H9 (cell line): Measurements from ENCODE around the gene ZDHHC12. TPM values are rescaled to one million over a fixed set of nuclear protein-coding genes. Genes with fewer than 3 reads are reported as not detected.

Experiments used
- DNase-seq: peaks from one replicate; pipeline ENCODE4 v3.0.0-alpha.2; 2017
- H2AFZ ChIP-seq: one replicate; pipeline ENCODE4 v1.6.1; 2013; ENCODE audit warnings: mild to moderate bottlenecking, low read length, control low read depth, moderate library complexity
- H2AK5ac ChIP-seq: 2 replicates; pipeline ENCODE4 v1.6.1; 2013; ENCODE audit warnings: low read length, control low read depth, mixed read lengths; ENCODE audit not compliant: insufficient read length
- H2BK120ac ChIP-seq: one replicate; pipeline ENCODE4 v1.6.1; 2013; ENCODE audit warnings: low read depth, mild to moderate bottlenecking, low read length, control low read depth, inconsistent platforms; ENCODE audit not compliant: poor library complexity, severe bottlenecking
- H2BK12ac ChIP-seq: 2 replicates; pipeline ENCODE4 v1.6.1; 2013; ENCODE audit warnings: low read length, control low read depth, mixed read lengths, low read depth; ENCODE audit not compliant: insufficient read length
- H2BK15ac ChIP-seq: 2 replicates; pipeline ENCODE4 v1.6.1; 2013; ENCODE audit warnings: low read depth, low read length, control low read depth
- H2BK20ac ChIP-seq: one replicate; pipeline ENCODE4 v1.6.1; 2013; ENCODE audit warnings: low read depth, mild to moderate bottlenecking, low read length, control low read depth, inconsistent platforms; ENCODE audit not compliant: poor library complexity, severe bottlenecking
- H2BK5ac ChIP-seq: 2 replicates; pipeline ENCODE4 v1.6.1; 2013; ENCODE audit warnings: low read length, control low read depth, mixed read lengths; ENCODE audit not compliant: insufficient read length
- H3K14ac ChIP-seq: 2 replicates; pipeline ENCODE4 v1.6.1; 2013; ENCODE audit warnings: low read length, control low read depth; ENCODE audit not compliant: insufficient read depth
- H3K18ac ChIP-seq: 2 replicates; pipeline ENCODE4 v1.6.1; 2013; ENCODE audit warnings: low read depth, mild to moderate bottlenecking, mixed read lengths, low read length, control low read depth; ENCODE audit not compliant: insufficient read length
- H3K23ac ChIP-seq: 2 replicates; pipeline ENCODE4 v1.6.1; 2013; ENCODE audit warnings: low read length, control low read depth, mixed read lengths, low read depth; ENCODE audit not compliant: insufficient read length
- H3K23me2 ChIP-seq: 2 replicates; pipeline ENCODE4 v1.6.1; 2013; ENCODE audit warnings: low read depth, mild to moderate bottlenecking, mixed read lengths, low read length, control low read depth; ENCODE audit not compliant: insufficient read length, poor library complexity, severe bottlenecking
- H3K27ac ChIP-seq: 2 replicates; pipeline ENCODE4 v1.5.1; 2013; ENCODE audit warnings: low read length, control low read depth, mixed read lengths, low read depth; ENCODE audit not compliant: insufficient read length
- H3K27me3 ChIP-seq: 2 replicates; pipeline ENCODE4 v1.6.1; 2013; ENCODE audit warnings: low read length, control low read depth, inconsistent platforms; ENCODE audit not compliant: insufficient read depth
- H3K4ac ChIP-seq: 2 replicates; pipeline ENCODE4 v1.6.1; 2013; ENCODE audit warnings: low read depth, mild to moderate bottlenecking, control low read depth, inconsistent platforms, low read length, moderate library complexity
- H3K4me1 ChIP-seq: 2 replicates; pipeline ENCODE4 v1.6.1; 2013; ENCODE audit warnings: low read length, control low read depth, inconsistent platforms; ENCODE audit not compliant: insufficient read depth
- H3K4me2 ChIP-seq: 2 replicates; pipeline ENCODE4 v1.6.1; 2013; ENCODE audit warnings: low read length, control low read depth, mixed read lengths; ENCODE audit not compliant: insufficient read length, insufficient read depth
- H3K56ac ChIP-seq: 2 replicates; pipeline ENCODE4 v1.6.1; 2013; ENCODE audit warnings: low read depth, mild to moderate bottlenecking, mixed read lengths, low read length, control low read depth; ENCODE audit not compliant: insufficient read length
- H3K79me1 ChIP-seq: 2 replicates; pipeline ENCODE4 v1.6.1; 2013; ENCODE audit warnings: low read depth, mild to moderate bottlenecking, moderate library complexity, low read length, control low read depth, inconsistent platforms; ENCODE audit not compliant: insufficient read depth, poor library complexity, severe bottlenecking
- H3K79me2 ChIP-seq: 2 replicates; pipeline ENCODE4 v1.6.1; 2013; ENCODE audit warnings: low read length, control low read depth, inconsistent platforms; ENCODE audit not compliant: insufficient read depth
- H3K9ac ChIP-seq: 2 replicates; pipeline ENCODE4 v1.6.1; 2013; ENCODE audit warnings: low read length, control low read depth, mixed read lengths; ENCODE audit not compliant: insufficient read length; ENCODE audit errors: extremely low read depth
- H3K9me3 ChIP-seq: one replicate; pipeline ENCODE4 v1.6.1; 2013; ENCODE audit warnings: low read depth, low read length, inconsistent platforms; ENCODE audit not compliant: control insufficient read depth
- H3T11ph ChIP-seq: one replicate; pipeline ENCODE4 v1.6.1; 2013; ENCODE audit warnings: mild to moderate bottlenecking, low read length, control low read depth, inconsistent platforms
- H4K20me1 ChIP-seq: one replicate; pipeline ENCODE4 v1.6.1; 2013; ENCODE audit not compliant: control insufficient read depth, insufficient read length, insufficient read depth
- H4K5ac ChIP-seq: 2 replicates; pipeline ENCODE4 v1.6.1; 2013; ENCODE audit warnings: low read depth, mild to moderate bottlenecking, mixed read lengths, low read length, control low read depth; ENCODE audit not compliant: insufficient read length
- H4K8ac ChIP-seq: replicated peaks from 2 replicates; pipeline ENCODE4 v1.6.1; 2013; ENCODE audit warnings: low read length, control low read depth, mixed read lengths, low read depth; ENCODE audit not compliant: insufficient read length
- H4K91ac ChIP-seq: 2 replicates; pipeline ENCODE4 v1.6.1; 2013; ENCODE audit warnings: low read depth, mild to moderate bottlenecking, moderate library complexity, mixed read lengths, low read length, control low read depth; ENCODE audit not compliant: insufficient read length
- H3K27ac Mint-ChIP-seq, 3 experiments: 2 replicates in 2 of 3; 3 replicates in 1 of 3; pipeline ENCODE4 v1.8.0; 2020 to 2021; ENCODE audit warnings: mixed read lengths in 3 of 3, mild to moderate bottlenecking in 1 of 3, moderate library complexity in 1 of 3
- H3K27me3 Mint-ChIP-seq: 2 replicates; pipeline ENCODE4 v1.8.0; 2021; ENCODE audit warnings: low read depth, mild to moderate bottlenecking, moderate library complexity, mixed read lengths
- H3K36me3 Mint-ChIP-seq, 3 experiments: 2 replicates in 2 of 3; 3 replicates in 1 of 3; pipeline ENCODE4 v1.8.0; 2020 to 2021; ENCODE audit warnings: low read depth in 3 of 3, mixed read lengths in 3 of 3; ENCODE audit not compliant: insufficient read depth in 1 of 3
- H3K4me1 Mint-ChIP-seq, 2 experiments: 2 replicates each; pipeline ENCODE4 v1.8.0; 2020; ENCODE audit warnings: mixed read lengths in 2 of 2
- H3K4me3 Mint-ChIP-seq, 2 experiments: 2 replicates in 1 of 2; 3 replicates in 1 of 2; pipeline ENCODE4 v1.8.0; 2020 to 2021; ENCODE audit warnings: mild to moderate bottlenecking in 2 of 2, mixed read lengths in 2 of 2, moderate library complexity in 1 of 2
- H3K9me3 Mint-ChIP-seq, 2 experiments: 2 replicates in 1 of 2; 3 replicates in 1 of 2; pipeline ENCODE4 v1.8.0; 2020; ENCODE audit warnings: mild to moderate bottlenecking in 2 of 2, mixed read lengths in 2 of 2, moderate library complexity in 1 of 2
- WGBS: extraction: QIAGEN DNeasy Blood & Tissue Kit; methylation state at CpG from one replicate; pipeline ENCODE4 v1.1.7; 2013; ENCODE audit warnings: missing lambda C conversion rate, low lambda C conversion rate, mixed read lengths; ENCODE audit not compliant: insufficient read length; ENCODE audit errors: extremely low coverage; 5-methylcytosine and 5-hydroxymethylcytosine counted together
- total RNA-seq: library from RNA; stranded (reverse); gene quantifications from 2 replicates; pipeline ENCODE4 v1.2.1, GENCODE V29; 2021
- TF ChIP-seq, protein P1 (sequence below): fragments of 200-600 bp; sonication (generic); conservative IDR thresholded peaks from 3 replicates; pipeline ENCODE4 v1.8.0; 2021; ENCODE audit warnings: antibody characterized with exemption, mild to moderate bottlenecking

Gene ZDHHC12
- total RNA-seq, 1 experiment from 2014 or later = 42.8 TPM

GRCh38 chr9:128757602-128758001 is 33.7 kb upstream of the ZDHHC12 start:
- H2BK12ac ChIP-seq = no peak overlapping the region
- Mint-ChIP-seq H3K4me3 (no peak overlapping the region), H3K4me1 (0 out of 4 replicates have a peak, but pooled peaks cover 2 to 4% of the 10 kb centered on the region in 2 experiments), H3K9me3 (no peaks in the 10 kb centered on the region), H3K27ac (no peak overlapping the region), H3K36me3 (peaks cover 0 to 4% (median under 1%) of the 10 kb centered on the region in 3 experiments; a peak in 1 of 7 replicates), H3K27me3 (no peaks in the 10 kb centered on the region)
- H4K8ac ChIP-seq = no peak overlapping the region
- H3K27me3 ChIP-seq = no peaks in the 10 kb centered on the region
- no peak overlapping the region for H3K4me2 ChIP-seq
- H3K9ac ChIP-seq = no peak overlapping the region
- H2BK15ac ChIP-seq = no peak overlapping the region
- H4K5ac ChIP-seq = no peak overlapping the region
- H3K23me2 ChIP-seq = no peaks in the 10 kb centered on the region
- no peaks in the 10 kb centered on the region for H3K79me1 ChIP-seq
- no CpG with 5 or more reads among the region's 6 CpGs for WGBS
- no peak overlapping the region for H2BK120ac ChIP-seq
- no peak overlapping the region for H3K14ac ChIP-seq
- no peak overlapping the region for H3K27ac ChIP-seq
- no peak overlapping the region for H3T11ph ChIP-seq
- H3K23ac ChIP-seq = no peak overlapping the region
- no peaks in the 10 kb centered on the region for H3K4me1 ChIP-seq
- no peak overlapping the region for H2AFZ ChIP-seq
- no peak overlapping the region for H2BK5ac ChIP-seq
- no peak overlapping the region for H2AK5ac ChIP-seq
- H4K91ac ChIP-seq = no peak overlapping the region
- no peak overlapping the region for H3K56ac ChIP-seq
- no peak overlapping the region for H3K4ac ChIP-seq
- no peak overlapping the region for H3K18ac ChIP-seq
- H3K9me3 ChIP-seq = no peaks in the 10 kb centered on the region
- TF ChIP-seq, protein P1, sequence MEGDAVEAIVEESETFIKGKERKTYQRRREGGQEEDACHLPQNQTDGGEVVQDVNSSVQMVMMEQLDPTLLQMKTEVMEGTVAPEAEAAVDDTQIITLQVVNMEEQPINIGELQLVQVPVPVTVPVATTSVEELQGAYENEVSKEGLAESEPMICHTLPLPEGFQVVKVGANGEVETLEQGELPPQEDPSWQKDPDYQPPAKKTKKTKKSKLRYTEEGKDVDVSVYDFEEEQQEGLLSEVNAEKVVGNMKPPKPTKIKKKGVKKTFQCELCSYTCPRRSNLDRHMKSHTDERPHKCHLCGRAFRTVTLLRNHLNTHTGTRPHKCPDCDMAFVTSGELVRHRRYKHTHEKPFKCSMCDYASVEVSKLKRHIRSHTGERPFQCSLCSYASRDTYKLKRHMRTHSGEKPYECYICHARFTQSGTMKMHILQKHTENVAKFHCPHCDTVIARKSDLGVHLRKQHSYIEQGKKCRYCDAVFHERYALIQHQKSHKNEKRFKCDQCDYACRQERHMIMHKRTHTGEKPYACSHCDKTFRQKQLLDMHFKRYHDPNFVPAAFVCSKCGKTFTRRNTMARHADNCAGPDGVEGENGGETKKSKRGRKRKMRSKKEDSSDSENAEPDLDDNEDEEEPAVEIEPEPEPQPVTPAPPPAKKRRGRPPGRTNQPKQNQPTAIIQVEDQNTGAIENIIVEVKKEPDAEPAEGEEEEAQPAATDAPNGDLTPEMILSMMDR = no peak
- H2BK20ac ChIP-seq = no peak overlapping the region
- no peak for DNase-seq
- H3K79me2 ChIP-seq = no peaks in the 10 kb centered on the region
- H4K20me1 ChIP-seq = no peaks in the 10 kb centered on the region
